HTERT RPE-1 (cell line): ENCODE data around the gene SCIN.

Experiments
- in situ Hi-C: fragments of 300-500 bp; cut with MboI; formaldehyde crosslinking; loops from 4 replicates; pipeline ENCODE4 v1.14.3; 2020; ENCODE audit warnings: low sequenced_read_pairs

Gene SCIN

DNA sequence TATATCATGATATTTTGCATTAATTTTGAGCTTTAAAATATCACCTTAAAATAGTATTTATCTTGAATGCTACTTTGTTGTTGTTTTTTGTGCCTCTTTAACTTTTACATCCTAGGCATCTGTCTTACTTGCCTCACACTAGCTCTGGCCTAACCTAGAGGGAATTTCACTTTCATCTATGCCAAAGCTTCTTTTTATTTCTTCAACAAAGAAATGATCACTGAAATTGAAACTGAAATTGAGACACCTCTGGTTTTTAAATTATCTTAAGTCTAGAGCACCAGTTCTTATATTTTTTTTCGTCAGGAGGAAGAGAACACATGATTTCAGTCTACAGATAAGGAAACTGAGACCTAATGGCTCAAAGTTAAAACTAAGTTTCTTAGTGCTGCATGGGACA lies 3.5 kb upstream of the SCIN start:
- in situ Hi-C loops: no loop called here

DNA sequence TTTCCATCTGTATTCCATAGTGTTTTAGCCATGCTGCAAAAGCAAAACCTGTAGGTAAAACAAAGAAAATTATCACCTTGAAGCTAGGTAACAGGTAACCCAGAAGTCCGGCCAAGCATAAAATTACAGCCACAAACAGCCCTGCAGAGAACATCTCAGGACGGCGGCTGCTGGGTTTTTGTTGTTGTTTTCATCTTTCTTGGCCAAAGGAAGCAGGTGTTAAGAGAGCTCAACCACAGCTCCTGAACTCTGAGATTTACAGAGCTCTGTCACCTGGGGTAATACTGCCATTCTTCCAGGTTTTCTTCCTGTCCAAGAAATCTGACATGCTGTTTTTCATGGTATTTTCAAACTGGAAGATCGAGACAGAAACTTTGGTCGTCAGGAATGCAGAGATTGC lies 847 bp upstream of the SCIN start:
- in situ Hi-C loops: no loop called here

DNA sequence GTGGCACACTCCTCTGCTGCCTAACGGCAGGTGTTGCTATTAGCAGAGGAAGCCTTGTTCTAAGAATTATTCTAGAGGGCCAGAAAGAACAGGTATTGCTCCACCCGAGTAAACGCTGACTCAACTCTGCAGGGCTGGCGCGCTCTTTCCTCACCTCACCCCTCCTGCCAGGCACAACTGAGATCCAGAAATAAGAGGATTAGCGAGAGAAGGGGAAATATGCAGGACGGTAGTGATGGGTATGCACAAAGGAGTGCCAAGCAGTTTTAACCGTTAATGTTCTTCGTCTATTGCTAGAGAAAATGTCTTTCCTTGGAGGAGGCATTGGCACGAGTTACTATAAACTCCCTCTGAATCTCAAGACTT lies 369 bp upstream of the SCIN start:
- in situ Hi-C loops: no loop called here

DNA sequence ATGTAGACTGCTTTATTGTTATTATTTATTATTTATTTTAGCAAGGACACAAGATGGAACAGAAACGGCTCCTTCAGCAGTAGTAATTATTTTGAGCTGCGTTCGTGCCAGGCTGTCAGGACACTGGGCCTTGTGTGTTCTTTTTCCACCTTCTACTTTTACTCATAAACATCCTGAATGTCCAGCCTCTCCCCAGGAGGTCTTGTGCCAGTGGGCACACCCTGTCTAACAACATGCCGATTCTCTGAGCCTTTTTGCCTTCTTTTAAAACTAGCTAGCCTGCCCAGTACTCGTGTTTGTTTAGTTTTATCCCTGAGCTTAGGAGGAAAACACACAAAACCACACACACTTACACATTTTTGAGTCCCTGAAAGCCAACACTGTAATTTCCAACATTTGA lies 1.2 kb downstream of the SCIN start:
- in situ Hi-C loops: no loop called here

DNA sequence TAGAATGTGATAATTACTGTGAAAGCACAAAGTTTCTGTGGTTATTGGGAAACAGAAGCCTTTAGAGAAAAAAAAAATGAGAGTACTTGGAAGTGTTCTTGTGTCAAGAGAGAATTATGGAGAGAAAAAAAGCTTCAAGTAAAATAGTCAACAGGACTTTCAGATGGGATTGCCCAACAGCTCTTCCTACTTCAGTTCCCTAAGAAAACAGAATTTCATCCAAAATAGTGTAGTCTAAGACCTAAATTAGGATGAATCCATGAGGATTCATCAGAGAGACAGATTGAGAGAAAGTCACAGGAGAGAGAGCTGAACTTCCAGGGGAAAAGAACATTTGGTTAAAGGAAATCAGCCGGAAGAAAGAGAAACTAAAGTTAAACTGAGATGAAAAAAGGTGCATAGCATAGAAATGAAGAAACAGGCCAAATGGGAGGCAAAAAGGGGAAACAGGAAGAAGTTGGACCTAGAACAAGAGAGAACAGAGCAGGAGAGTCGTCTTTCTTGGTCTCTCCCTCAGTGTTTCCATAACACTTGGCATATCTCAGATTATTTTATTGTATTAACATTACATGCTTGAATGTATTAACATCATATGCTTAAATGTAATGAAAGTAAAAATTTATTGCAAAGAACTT lies 2.5 kb downstream of the SCIN start:
- in situ Hi-C loops: no loop called here

DNA sequence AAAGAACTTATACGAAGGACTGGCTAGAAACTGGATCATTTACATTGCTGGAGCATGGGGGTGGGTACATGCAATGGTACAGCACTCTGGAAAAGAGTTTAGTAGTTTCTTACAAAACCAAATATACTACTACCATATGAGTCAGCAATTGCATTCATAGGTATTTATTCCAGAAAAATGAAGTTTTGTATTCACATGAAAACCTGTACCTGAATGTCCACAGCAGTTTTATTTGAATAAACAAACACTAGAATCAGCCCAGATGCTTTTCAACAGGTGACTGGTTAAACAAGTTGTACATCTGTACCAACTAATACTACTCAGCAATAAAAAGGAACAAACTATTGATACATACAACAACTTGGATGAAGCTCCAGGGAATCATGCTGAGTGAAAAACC lies 3.4 kb downstream of the SCIN start:
- in situ Hi-C loops: no loop called here

DNA sequence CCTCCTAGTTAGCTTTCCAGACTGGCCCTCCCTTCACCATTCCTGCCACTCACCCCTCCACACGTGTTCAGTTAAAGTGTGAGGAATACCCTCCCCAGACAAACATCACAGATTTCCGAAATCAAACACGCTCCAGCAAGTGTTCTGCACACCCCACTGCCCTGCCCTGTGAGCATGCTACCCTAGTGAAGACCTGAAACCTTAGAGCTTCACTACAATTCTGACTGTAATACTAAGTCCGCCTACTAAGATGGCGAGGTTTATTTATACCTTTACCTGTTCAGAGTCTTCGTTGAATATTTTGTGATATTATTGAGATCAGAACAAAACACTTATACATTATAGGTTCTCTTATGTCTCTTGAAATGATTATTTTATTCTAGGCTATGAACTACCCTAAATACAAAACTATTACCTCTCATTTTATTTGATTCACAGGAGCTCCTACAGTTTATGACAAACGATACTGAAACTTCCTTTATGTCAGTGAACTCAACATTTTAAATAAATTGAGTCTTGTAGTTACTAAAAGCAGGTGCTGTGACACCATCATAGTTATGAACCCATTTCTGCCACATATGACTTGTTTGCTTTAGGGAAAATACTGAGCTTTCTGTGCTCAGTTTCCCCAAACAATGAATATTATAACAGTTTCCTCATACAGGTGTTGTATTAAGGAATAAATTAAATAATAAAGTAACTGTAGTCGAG lies 8.6 kb downstream of the SCIN start:
- in situ Hi-C loops: no loop called here

DNA sequence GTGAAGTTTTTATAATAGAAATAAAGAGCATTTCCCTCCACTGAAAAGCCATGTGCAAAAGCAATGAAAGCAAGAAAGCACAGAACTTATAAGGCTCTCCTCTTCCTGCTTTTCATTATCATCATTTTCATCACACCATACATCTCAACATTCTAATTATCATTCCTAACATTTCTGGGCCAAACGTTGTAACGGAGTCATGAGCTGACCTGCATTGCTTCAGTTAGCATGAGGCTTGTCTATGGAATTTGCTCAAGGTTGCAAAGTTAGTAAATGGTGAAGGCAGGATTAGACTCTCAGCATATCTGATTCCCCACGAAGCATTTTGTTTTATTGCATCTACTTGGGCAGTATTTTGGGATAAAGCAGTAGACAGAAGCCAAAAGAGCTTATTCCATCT lies 11.4 kb downstream of the SCIN start:
- in situ Hi-C loops: no loop called here

DNA sequence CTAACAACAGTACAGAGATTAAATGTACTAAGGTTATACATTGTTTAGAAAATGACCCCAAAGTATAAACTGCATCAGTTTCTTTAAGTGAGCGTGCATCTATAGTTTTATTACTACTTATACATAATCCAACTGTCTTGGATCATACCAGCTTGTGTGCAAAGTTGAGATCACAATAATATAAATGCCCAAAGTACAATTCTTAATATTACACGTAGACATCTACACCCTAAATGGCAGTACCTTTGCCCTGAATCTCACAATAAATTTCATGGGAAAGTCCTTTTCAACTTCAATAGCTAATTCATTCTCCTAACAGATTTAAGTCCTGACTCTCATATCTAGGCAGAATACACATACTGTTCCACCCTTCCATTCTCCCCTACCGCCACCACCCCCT lies 11.8 kb downstream of the SCIN start:
- in situ Hi-C loops: no loop called here

DNA sequence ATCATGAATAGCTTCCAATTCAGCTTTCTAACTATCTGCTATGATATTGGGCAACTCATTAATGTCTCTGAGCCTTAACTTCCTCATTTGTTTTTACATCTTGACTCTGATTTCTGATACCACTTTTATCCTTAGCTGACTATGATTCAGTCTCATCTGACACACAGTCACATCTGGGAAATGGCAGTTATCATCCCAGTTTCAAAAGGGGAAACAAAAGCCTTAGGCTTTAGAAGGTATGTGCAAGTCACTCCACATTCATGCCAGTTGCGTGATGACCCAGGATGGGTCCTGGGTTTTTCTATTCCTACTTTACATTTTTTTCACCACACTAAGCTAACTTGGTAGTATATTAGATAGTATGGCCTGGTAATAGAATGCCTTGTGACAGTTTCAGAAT lies 12.7 kb downstream of the SCIN start:
- in situ Hi-C loops: no loop called here

DNA sequence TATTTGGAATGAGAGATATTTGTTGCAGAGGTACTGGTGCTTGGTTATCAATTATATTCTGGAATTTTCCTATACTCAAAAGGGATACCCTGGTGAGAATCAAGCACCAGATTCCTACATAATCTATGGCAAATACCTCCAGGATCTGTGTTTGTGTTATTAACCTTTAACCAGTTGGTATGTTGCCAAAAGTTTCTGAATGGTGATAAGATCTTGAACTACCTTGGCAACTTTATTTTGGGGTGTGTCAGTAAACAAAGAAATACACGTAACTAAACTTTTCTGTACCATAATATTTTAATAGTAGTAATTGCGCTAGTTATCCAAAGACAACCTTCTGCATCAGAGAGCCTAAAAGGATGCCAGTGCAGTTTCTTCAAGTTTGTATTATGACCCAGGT lies 13.4 kb downstream of the SCIN start:
- in situ Hi-C loops: no loop called here

DNA sequence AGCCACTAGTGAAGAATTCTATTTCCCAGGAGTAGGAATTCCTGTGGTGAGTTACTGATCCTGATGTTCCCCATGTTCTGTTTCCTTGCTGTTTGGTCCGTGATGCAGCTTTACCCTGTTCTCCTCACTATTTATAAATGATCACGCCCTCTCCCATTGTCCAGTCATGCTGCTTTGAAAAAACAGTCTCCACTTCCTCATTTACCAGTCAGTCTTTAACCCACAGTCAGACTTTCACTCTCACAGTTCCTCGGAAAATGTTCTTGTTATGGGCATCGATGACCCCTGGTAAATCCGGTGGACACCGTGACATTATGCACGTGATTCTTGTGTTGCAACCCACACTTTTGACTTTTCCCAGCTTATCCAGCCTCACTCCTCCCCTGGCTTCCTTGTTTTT lies 14.4 kb downstream of the SCIN start:
- in situ Hi-C loops: no loop called here

DNA sequence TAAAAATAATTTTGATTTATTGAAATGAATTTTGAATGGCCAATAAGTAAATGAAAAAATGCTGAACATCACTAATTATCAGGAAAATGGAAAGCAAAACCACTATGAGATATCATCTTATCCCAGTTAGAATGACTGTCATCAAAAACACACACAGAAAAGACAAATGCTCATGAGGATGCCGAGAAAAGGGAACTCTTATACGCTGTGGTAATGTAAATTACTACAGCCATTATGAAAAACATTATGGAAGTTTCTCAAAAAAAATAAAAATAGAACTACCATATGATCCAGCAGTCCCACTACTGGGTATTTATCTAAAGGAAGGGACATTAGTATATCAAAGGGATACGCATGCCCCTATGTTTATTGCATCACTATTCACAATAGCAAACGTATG lies 15.8 kb downstream of the SCIN start:
- in situ Hi-C loops: no loop called here

DNA sequence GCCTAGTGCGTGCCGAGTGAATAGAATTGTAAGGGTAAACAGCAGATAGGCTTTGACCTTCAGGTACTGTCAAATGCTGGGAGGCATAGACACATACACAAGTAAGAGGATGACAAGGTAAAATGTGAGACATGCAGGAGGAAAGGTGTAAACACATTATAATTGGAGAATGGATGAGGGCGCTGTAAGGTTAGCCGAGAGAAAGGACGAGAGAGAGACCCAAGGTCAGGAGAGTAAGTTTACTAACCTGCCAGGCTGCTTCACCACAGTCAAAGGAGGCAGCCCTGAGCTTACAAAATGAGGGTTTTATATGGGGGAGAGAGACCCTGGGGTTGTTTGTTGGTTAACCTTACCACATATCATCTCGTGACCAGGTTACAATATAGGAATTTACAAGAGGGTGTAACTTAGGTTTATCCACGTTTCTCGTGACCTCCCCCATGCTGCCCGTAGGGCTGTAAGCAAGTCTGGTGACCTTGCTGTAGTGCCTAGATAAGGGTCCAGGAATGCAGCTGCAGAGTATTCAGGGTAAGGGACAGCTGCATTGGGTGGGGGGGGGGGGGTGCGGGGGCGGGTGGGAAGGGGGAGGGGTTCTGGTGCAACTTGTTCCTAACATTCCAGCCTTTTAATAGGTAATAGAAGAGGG lies 17.9 kb downstream of the SCIN start:
- in situ Hi-C loops: no loop called here

DNA sequence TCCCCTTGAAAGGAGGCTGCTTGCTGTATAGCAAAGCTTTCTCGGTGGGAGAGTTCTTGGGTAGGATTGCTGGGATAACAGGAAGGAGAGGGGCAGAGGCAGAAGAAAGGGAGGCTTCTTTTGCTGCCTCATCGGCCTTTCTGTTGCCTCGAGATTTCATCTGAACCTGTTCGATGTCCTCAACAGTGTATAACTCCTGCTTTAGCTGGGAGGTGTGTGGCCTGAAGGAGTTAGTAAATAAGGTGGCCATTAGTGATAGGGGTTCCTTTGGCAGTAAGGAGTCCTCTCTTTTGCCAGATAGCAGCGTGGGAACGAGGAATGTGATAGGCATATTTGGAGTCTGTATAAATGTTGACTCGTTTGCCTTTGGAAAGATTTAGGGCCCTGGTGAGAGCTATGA lies 20.0 kb downstream of the SCIN start:
- in situ Hi-C loops: no loop called here

DNA sequence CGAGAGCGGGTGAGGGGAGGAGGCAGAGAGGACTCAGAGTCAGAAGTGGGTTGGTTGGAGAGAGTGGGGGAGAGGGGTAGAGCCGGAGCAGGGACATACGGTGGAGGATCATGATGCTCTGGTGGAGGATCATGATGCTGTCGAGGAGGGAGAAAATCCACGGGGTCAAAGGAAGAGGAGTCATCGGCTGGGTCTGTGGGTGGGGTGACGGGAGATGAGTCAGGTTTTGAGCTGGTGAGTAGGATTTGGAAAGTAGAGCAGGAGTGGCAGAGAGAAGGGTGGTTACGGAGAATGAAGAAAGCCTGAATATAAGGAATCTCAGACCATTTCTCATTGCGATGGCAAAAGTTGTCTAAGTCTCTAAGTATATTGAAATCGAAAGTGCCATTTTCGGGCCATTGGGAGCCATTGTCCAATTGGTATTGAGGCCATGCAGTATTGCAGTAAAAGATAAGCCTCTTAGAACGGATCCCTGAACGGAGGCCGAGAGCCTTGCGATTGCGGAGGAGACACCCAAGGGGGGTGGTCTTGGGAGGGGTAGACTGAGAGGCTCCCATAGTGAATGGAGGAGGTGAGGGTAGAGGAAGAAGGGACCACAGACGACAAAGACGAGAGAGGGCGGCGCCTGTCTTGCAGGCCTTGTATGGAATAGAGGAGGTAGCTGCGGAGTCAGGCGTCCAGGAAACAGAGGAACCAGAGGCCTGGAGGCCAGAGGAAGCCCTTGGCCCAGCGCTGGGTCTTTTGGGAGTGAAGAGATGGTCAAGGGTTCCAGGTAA lies 23.8 kb downstream of the SCIN start:
- in situ Hi-C loops: no loop called here

DNA sequence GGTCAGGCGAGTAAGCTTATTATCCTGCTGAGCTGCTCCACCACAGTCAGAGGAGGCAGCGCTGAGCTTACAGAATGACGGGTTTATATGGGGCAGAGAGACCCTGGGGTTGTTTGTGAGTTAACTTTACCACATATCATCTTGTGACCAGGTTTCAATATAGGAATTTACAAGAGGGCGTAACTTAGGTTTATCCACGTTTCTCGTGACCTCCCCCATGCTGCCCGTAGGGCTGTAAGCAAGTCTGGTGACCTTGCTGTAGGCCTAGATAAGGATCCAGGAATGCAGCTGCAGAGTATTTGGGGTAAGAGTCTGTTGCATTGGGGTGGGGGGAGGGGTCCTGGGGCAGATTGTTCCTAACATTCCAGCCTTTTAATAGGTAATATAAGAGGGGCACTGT lies 24.6 kb downstream of the SCIN start:
- in situ Hi-C loops: no loop called here

DNA sequence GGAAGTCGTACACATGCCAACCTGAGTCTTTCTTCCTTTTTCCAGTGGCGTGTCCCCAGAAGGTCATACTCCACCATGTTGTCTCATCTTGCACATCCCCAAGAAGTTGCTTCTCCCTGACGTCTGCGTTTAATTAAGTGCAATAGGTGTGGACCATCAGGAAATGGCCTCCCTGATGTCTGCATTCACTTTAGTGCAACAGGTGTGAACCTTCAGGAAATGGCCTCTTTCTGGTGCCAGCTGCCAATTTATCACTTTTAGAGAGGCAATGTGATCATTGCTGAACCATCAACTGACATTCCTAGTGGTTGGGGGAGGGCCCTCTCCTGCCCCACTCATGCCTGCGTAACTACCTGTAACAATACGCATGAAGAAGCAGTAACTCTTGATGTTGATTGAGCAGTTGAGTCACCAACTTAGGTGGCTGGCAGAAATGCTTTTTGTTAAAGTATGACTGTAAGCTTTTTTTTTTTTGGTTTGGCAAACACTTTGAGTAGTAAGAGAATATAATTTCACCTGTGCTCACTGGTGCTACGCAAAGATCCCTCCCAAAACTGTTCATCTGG lies 25.8 kb downstream of the SCIN start:
- in situ Hi-C loops: no loop called here

DNA sequence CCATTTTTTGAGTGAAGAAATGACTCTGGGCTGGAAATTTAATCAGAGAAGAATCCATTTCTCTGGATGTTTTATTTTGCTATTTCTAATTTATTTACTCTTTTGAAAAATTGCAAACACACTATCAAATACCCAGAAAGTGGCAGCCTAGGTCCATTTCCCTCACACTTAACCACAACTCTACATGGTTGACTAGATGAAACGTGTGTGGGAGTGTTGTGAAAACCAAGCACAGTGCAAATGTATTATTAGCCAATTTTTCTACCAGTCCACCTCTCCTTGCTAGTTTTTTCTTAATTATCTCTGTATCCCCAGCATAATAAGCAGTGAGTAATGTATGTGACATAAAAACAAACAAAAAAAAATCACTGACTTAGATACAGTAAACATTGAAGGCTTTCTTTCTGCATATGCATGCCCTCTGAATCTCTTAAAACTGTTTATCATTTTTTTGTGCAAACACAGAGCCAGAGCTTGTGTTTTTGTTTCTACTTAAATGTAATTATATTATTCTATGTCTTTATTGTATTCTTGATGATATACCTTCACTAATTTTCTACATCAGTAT lies 30.9 kb downstream of the SCIN start:
- in situ Hi-C loops: no loop called here

DNA sequence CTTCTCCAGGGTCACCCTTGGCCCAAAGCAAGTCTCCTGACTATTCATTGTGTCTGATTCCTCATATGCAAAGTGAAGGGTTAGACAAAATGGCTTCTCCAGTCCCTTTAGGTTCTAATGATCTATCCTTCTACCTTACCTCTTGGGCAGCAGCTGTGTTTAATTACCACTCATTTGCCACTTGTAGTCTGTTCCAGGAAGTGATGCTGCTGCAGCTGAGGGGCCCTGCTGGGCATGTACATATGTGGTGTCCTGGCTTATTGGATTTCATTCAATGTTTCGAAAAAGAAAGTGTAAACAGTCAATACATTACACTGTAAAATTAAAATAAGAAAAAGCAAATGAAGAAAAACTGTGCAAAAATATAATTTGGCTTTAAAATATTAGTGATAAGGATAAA lies 36.6 kb downstream of the SCIN start:
- in situ Hi-C loops: no loop called here

DNA sequence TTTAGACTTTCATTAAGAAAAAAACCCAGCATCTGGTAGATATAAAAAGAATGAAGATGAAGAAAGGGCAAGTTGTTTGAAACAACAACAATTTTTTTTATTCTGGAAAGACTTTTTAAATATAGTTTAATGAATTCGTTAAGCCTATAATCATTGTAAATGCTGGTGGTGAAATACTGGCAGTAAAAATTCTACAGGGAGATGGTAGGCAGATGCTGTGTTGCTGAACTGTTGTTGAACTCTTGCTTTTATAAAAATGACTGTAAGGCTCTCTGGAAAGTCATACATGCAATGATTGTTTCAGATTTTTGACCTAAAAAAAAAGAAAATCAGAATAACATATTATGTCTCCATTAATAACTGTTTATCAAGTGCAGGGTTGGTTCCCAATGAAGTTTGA lies 39.0 kb downstream of the SCIN start:
- in situ Hi-C loops: no loop called here
